IMR-90 (cell line): ENCODE results near the gene YAE1. TPM values are rescaled to one million over a fixed set of nuclear protein-coding genes. Genes with fewer than 3 reads are reported as not detected.

Experiments used
- ATAC-seq: fragments of 200-7000 bp; cut with Tn5 transposase; 2 replicates; pipeline ENCODE4 v1.9.1; 2020; ENCODE audit warnings: low read depth, mild to moderate bottlenecking, moderate library complexity
- BruUV-seq: library from RNA; stranded (reverse); fragments of 400-500 nt; replicated peaks from 2 replicates; lab custom pipeline; 2021; lab: Mats Ljungman, UMichigan
- CTCF ChIA-PET: fragments of 300-600 bp; formaldehyde crosslinking; extraction: SDS; loops from one replicate; lab custom pipeline; 2021; ENCODE audit warnings: antibody characterized with exemption; lab: Yijun Ruan, JAX
- POLR2A ChIA-PET: fragments of 300-600 bp; sonication (Branson Sonifier 250); formaldehyde crosslinking; loops from one replicate; lab custom pipeline; 2022; ENCODE audit warnings: antibody characterized with exemption; ENCODE audit not compliant: unreplicated experiment; lab: Charles Lee
- DNase-seq: peaks from one replicate; pipeline ENCODE4 v3.0.0; 2013
- H2AFZ ChIP-seq: replicated peaks from 2 replicates; pipeline ENCODE3; 2013; ENCODE audit warnings: low read length, mild to moderate bottlenecking; ENCODE audit not compliant: poor library complexity
- H2AK5ac ChIP-seq: 2 replicates; pipeline ENCODE4 v1.6.1; 2013; ENCODE audit warnings: low read depth, low read length, inconsistent platforms
- H2AK9ac ChIP-seq: replicated peaks from 2 replicates; pipeline ENCODE3; 2013; ENCODE audit warnings: mild to moderate bottlenecking, low read depth, low read length, moderate library complexity; ENCODE audit not compliant: poor library complexity
- H2BK120ac ChIP-seq: 2 replicates; pipeline ENCODE4 v1.6.1; 2013; ENCODE audit warnings: low read depth, low read length, inconsistent platforms
- H2BK15ac ChIP-seq: 3 replicates; pipeline ENCODE4 v1.6.1; 2013; ENCODE audit warnings: low read depth, low read length, inconsistent platforms
- H2BK20ac ChIP-seq: 2 replicates; pipeline ENCODE4 v1.6.1; 2013; ENCODE audit warnings: low read depth, mild to moderate bottlenecking, inconsistent platforms, low read length, moderate library complexity
- H2BK5ac ChIP-seq: 2 replicates; pipeline ENCODE4 v1.6.1; 2013; ENCODE audit warnings: mild to moderate bottlenecking, low read depth, low read length, inconsistent platforms; ENCODE audit not compliant: poor library complexity, severe bottlenecking
- H3K14ac ChIP-seq: replicated peaks from 2 replicates; pipeline ENCODE4 v1.6.1; 2013; ENCODE audit warnings: low read depth, low read length, inconsistent platforms
- H3K18ac ChIP-seq: 2 replicates; pipeline ENCODE4 v1.6.1; 2013; ENCODE audit warnings: low read depth, low read length, control low read depth
- H3K23ac ChIP-seq: 2 replicates; pipeline ENCODE4 v1.6.1; 2013; ENCODE audit warnings: low read depth, low read length, inconsistent platforms
- H3K27ac ChIP-seq: 2 replicates; pipeline ENCODE4 v1.5.1; 2013; ENCODE audit warnings: mild to moderate bottlenecking, control low read depth, low read length; ENCODE audit not compliant: insufficient read depth
- H3K27me3 ChIP-seq: 2 replicates; pipeline ENCODE4 v1.6.1; 2013; ENCODE audit warnings: low read length; ENCODE audit not compliant: control insufficient read depth, insufficient read depth
- H3K36me3 ChIP-seq: 2 replicates; pipeline ENCODE4 v1.6.1; 2013; ENCODE audit warnings: low read length, mixed read lengths; ENCODE audit not compliant: control insufficient read depth, insufficient read depth
- H3K4ac ChIP-seq: 2 replicates; pipeline ENCODE4 v1.6.1; 2013; ENCODE audit warnings: low read depth, low read length, inconsistent platforms
- H3K4me1 ChIP-seq: 2 replicates; pipeline ENCODE4 v1.6.1; 2013; ENCODE audit warnings: low read length, mixed read lengths; ENCODE audit not compliant: control insufficient read depth, insufficient read depth
- H3K4me2 ChIP-seq: 2 replicates; pipeline ENCODE4 v1.6.1; 2013; ENCODE audit warnings: low read depth, mild to moderate bottlenecking, control low read depth, low read length, moderate library complexity
- H3K4me3 ChIP-seq: 2 replicates; pipeline ENCODE4 v1.5.1; 2013; ENCODE audit warnings: low read depth, mild to moderate bottlenecking, control low read depth, low read length, moderate library complexity; ENCODE audit not compliant: insufficient read depth
- H3K56ac ChIP-seq: 2 replicates; pipeline ENCODE4 v1.6.1; 2013; ENCODE audit warnings: low read length, inconsistent platforms; ENCODE audit not compliant: insufficient read depth; ENCODE audit errors: extremely low read depth
- H3K79me1 ChIP-seq, 2 experiments: 2 replicates each; pipeline ENCODE4 v1.6.1; 2013; ENCODE audit warnings: low read length in 2 of 2, inconsistent platforms in 1 of 2, low read depth in 1 of 2
- H3K9ac ChIP-seq: 2 replicates; pipeline ENCODE4 v1.6.1; 2013; ENCODE audit warnings: low read depth, low read length, control low read depth
- H3K9me1 ChIP-seq: 2 replicates; pipeline ENCODE4 v1.6.1; 2013; ENCODE audit warnings: low read length, inconsistent platforms; ENCODE audit not compliant: insufficient read depth
- H3K9me3 ChIP-seq: 2 replicates; pipeline ENCODE4 v1.6.1; 2013; ENCODE audit warnings: low read length; ENCODE audit not compliant: control insufficient read depth, insufficient read depth
- H4K20me1 ChIP-seq: 2 replicates; pipeline ENCODE4 v1.6.1; 2013; ENCODE audit warnings: low read length, inconsistent platforms; ENCODE audit not compliant: insufficient read depth
- H4K5ac ChIP-seq: 2 replicates; pipeline ENCODE4 v1.6.1; 2013; ENCODE audit warnings: mild to moderate bottlenecking, low read depth, low read length, control low read depth
- H4K8ac ChIP-seq, 2 experiments: 2 replicates each; pipeline ENCODE4 v1.6.1; 2013; ENCODE audit warnings: low read depth in 2 of 2, low read length in 2 of 2, control low read depth in 1 of 2, inconsistent platforms in 1 of 2
- H4K91ac ChIP-seq: 2 replicates; pipeline ENCODE4 v1.6.1; 2013; ENCODE audit warnings: low read depth, low read length, inconsistent platforms; ENCODE audit not compliant: insufficient read depth
- BHLHE40 ChIP-seq: fragments of 150-350 bp; IDR thresholded peaks from 2 replicates; pipeline ENCODE4 v1.6.1; 2016; ENCODE audit warnings: mild to moderate bottlenecking, low read depth, low read length
- CEBPB ChIP-seq: IDR thresholded peaks from 2 replicates; pipeline ENCODE4 v1.6.1; 2012; ENCODE audit warnings: low read depth, low read length, improper control_type of control experiment
- CHD1 ChIP-seq: IDR thresholded peaks from 2 replicates; pipeline ENCODE4 v1.6.1; 2012; ENCODE audit warnings: low read depth, low read length, improper control_type of control experiment
- FOS ChIP-seq: fragments of 150-350 bp; IDR thresholded peaks from 2 replicates; pipeline ENCODE4 v1.6.1; 2016; ENCODE audit warnings: low read depth, low read length
- MAFK ChIP-seq: IDR thresholded peaks from 2 replicates; pipeline ENCODE4 v1.6.1; 2012; ENCODE audit warnings: low read depth, low read length, improper control_type of control experiment
- MAZ ChIP-seq: IDR thresholded peaks from 2 replicates; pipeline ENCODE4 v1.6.1; 2012; ENCODE audit warnings: low read depth, mild to moderate bottlenecking, low read length, improper control_type of control experiment, moderate library complexity, borderline replicate concordance
- MXI1 ChIP-seq: IDR thresholded peaks from 2 replicates; pipeline ENCODE4 v1.6.1; 2012; ENCODE audit warnings: low read depth, mild to moderate bottlenecking, low read length, moderate library complexity, borderline replicate concordance
- NFE2L2 ChIP-seq: fragments of 150-350 bp; IDR thresholded peaks from 2 replicates; pipeline ENCODE4 v1.6.1; 2016; ENCODE audit warnings: low read depth, mild to moderate bottlenecking, low read length
- POLR2A ChIP-seq: IDR thresholded peaks from 2 replicates; pipeline ENCODE4 v1.6.1; 2012; ENCODE audit warnings: mild to moderate bottlenecking, low read depth, low read length
- RCOR1 ChIP-seq: IDR thresholded peaks from 2 replicates; pipeline ENCODE4 v1.6.1; 2012; ENCODE audit warnings: mild to moderate bottlenecking, low read length, improper control_type of control experiment; ENCODE audit not compliant: insufficient replicate concordance
- RFX5 ChIP-seq: IDR thresholded peaks from 2 replicates; pipeline ENCODE4 v1.8.0; 2012; ENCODE audit warnings: low read depth, mild to moderate bottlenecking, low read length, moderate library complexity
- WGBS, 2 experiments: methylation state at CpG; one replicate each; pipeline versions ENCODE4 v1.1.5 to v1.1.7; 2013; ENCODE audit warnings: missing lambda C conversion rate in 2 of 2; ENCODE audit not compliant: insufficient read length in 1 of 2; ENCODE audit errors: extremely low coverage in 2 of 2; 5-methylcytosine and 5-hydroxymethylcytosine counted together
- dilution Hi-C: fragments of 300-500 bp; cut with HindIII; formaldehyde crosslinking; loops from one replicate; pipeline ENCODE4 v1.14.3; 2018; ENCODE audit warnings: low sequenced_read_pairs; ENCODE audit not compliant: unreplicated experiment
- in situ Hi-C: fragments of 300-500 bp; cut with MboI; formaldehyde crosslinking; loops from 3 replicates; pipeline ENCODE4 v1.14.3; 2019; ENCODE audit warnings: low sequenced_read_pairs, inconsistent platforms, mixed read lengths
- intact Hi-C: fragments of 100-400 bp; cut with micrococcal nuclease; formaldehyde crosslinking; loops from 2 replicates; pipeline ENCODE4 v1.10.0; 2022
- polyA plus RNA-seq, 3 experiments: library from polyadenylated mRNA; depleted of rRNA; stranded (reverse); fragments of >200 nt; gene quantifications; 2 replicates each; pipeline ENCODE4 v1.2.3, GENCODE V29; 2012; ENCODE audit warnings: low replicate concordance in 1 of 3
- total RNA-seq: library from RNA; depleted of rRNA; stranded (reverse); fragments of >200 nt; gene quantifications from 2 replicates; pipeline ENCODE4 v1.2.3, GENCODE V29; 2012
- TF ChIP-seq, protein P1 (sequence below): fragments of 150-350 bp; IDR thresholded peaks from 2 replicates; pipeline ENCODE4 v1.6.1; 2016; ENCODE audit warnings: low read depth, mild to moderate bottlenecking, low read length, moderate library complexity, borderline replicate concordance
- TF ChIP-seq, protein P2 (sequence below): conservative IDR thresholded peaks from 2 replicates; pipeline ENCODE4 v1.5.1; 2012; ENCODE audit warnings: mild to moderate bottlenecking, low read depth, low read length, improper control_type of control experiment
- TF ChIP-seq, protein P3 (sequence below): fragments of 150-350 bp; IDR thresholded peaks from 2 replicates; pipeline ENCODE4 v1.6.1; 2017; ENCODE audit warnings: mild to moderate bottlenecking, antibody characterized with exemption, low read length, low read depth

YAE1 gene
- total and polyA plus RNA-seq, 2 of the 4 experiments (the other 2 are of a cell fraction) = 28.6 to 36.7 TPM

DNA sequence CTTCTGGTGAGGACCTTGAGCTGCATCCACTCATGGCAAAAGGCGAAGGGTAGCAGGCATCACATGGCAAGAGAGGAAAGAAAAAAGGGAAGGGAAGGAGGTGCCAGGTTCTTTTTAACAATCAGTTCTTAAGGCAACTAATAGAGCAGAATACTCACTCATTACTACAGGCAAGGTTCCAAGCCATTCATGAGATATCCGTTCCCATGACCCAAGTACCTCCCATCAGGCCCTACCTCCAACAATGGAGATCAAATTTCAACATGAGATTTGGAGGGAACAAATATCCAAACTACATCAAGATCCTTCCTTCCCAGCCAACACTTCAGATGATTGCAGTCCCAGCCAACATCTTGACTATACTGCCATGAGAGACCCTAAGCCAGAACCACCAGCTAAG is 38.9 kb upstream of the YAE1 start:
- no peak for DNase-seq
- intact Hi-C loops (no loop called here), in situ Hi-C loops (no loop called here), dilution Hi-C loops (no loop called here)
- H2BK5ac ChIP-seq = no peak overlapping the region
- H3K4me2 ChIP-seq = no peak overlapping the region
- no peak overlapping the region for H2BK15ac ChIP-seq
- no peaks in the 10 kb centered on the region for H3K9me1 ChIP-seq
- no peak overlapping the region for H2AK5ac ChIP-seq
- H3K56ac ChIP-seq = no peak overlapping the region
- TF ChIP-seq, protein P1, sequence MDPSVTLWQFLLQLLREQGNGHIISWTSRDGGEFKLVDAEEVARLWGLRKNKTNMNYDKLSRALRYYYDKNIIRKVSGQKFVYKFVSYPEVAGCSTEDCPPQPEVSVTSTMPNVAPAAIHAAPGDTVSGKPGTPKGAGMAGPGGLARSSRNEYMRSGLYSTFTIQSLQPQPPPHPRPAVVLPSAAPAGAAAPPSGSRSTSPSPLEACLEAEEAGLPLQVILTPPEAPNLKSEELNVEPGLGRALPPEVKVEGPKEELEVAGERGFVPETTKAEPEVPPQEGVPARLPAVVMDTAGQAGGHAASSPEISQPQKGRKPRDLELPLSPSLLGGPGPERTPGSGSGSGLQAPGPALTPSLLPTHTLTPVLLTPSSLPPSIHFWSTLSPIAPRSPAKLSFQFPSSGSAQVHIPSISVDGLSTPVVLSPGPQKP = no peak
- TF ChIP-seq CEBPB (no peak), MAFK (no peak), RFX5 (no peak), NFE2L2 (no peak), RCOR1 (no peak), FOS (no peak), MAZ (no peak), POLR2A (no peak), CHD1 (no peak), BHLHE40 (no peak), MXI1 (no peak)
- TF ChIP-seq, protein P2, sequence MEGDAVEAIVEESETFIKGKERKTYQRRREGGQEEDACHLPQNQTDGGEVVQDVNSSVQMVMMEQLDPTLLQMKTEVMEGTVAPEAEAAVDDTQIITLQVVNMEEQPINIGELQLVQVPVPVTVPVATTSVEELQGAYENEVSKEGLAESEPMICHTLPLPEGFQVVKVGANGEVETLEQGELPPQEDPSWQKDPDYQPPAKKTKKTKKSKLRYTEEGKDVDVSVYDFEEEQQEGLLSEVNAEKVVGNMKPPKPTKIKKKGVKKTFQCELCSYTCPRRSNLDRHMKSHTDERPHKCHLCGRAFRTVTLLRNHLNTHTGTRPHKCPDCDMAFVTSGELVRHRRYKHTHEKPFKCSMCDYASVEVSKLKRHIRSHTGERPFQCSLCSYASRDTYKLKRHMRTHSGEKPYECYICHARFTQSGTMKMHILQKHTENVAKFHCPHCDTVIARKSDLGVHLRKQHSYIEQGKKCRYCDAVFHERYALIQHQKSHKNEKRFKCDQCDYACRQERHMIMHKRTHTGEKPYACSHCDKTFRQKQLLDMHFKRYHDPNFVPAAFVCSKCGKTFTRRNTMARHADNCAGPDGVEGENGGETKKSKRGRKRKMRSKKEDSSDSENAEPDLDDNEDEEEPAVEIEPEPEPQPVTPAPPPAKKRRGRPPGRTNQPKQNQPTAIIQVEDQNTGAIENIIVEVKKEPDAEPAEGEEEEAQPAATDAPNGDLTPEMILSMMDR = no peak
- TF ChIP-seq, protein P3, sequence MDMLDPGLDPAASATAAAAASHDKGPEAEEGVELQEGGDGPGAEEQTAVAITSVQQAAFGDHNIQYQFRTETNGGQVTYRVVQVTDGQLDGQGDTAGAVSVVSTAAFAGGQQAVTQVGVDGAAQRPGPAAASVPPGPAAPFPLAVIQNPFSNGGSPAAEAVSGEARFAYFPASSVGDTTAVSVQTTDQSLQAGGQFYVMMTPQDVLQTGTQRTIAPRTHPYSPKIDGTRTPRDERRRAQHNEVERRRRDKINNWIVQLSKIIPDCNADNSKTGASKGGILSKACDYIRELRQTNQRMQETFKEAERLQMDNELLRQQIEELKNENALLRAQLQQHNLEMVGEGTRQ = no peak
- H4K20me1 ChIP-seq = no peaks in the 10 kb centered on the region
- H3K4me1 ChIP-seq = no peaks in the 10 kb centered on the region
- no peak overlapping the region for H2AFZ ChIP-seq
- no peak overlapping the region for H3K23ac ChIP-seq
- no peak for ATAC-seq
- H2BK120ac ChIP-seq = no peak overlapping the region
- no peak overlapping the region for H3K4me3 ChIP-seq
- H3K14ac ChIP-seq = no peak overlapping the region
- H3K4ac ChIP-seq = no peak overlapping the region
- H3K9me3 ChIP-seq = no peaks in the 10 kb centered on the region
- no CpG with 5 or more reads among the region's 2 CpGs for WGBS, 2 experiments
- no peak overlapping the region for H4K91ac ChIP-seq
- POLR2A ChIA-PET = no interaction called here
- no peak overlapping the region for H3K9ac ChIP-seq
- no peaks in the 10 kb centered on the region for H3K79me1 ChIP-seq
- no peaks in the 10 kb centered on the region for H3K36me3 ChIP-seq
- no peak overlapping the region for H3K18ac ChIP-seq
- no TSS peak for BruUV-seq
- no peak overlapping the region for H4K5ac ChIP-seq
- no peak overlapping the region for H4K8ac ChIP-seq
- H3K27me3 ChIP-seq = peaks cover 4% of the 10 kb centered on the region
- peak overlapping the region; percentile 45 for H2AK9ac ChIP-seq
- CTCF ChIA-PET = no interaction called here
- H2BK20ac ChIP-seq = no peak overlapping the region
- H3K27ac ChIP-seq = no peak overlapping the region
